Measurements from ENCODE around the gene NKIRAS1. TPM values are rescaled to one million over a fixed set of nuclear protein-coding genes. Genes with fewer than 3 reads are reported as not detected.
"Not testable (repeated sequence)": the region's sequence is repeated elsewhere in the genome, so short reads cannot be mapped to it uniquely, and the experiment has no call there.

Gene NKIRAS1
- total RNA-seq, 1 experiment from 2014 or later = 7.3 TPM

GRCh38 chr3:23873941-23874340, 42.8 kb downstream of the NKIRAS1 start:
- H3K4me3 Mint-ChIP-seq = no peak overlapping the region
- H3K4me1 Mint-ChIP-seq = peaks cover 28% of the 10 kb centered on the region
- peaks cover 18% of the 10 kb centered on the region for H3K9me3 Mint-ChIP-seq
- no peak overlapping the region for H3K27ac Mint-ChIP-seq
- TF ChIP-seq NR3C1 (CRISPR knock-in tag; conservative IDR thresholded peaks at IDR 0.05; ENCODE audit: low read depth) = no peak
- no peak for TF ChIP-seq NR2C2 (CRISPR knock-in tag; IDR thresholded peaks at IDR 0.05)
- no peak for TF ChIP-seq ZNF396 (CRISPR knock-in tag; IDR thresholded peaks at IDR 0.05; ENCODE audit: borderline replicate concordance)
- TF ChIP-seq RORB (CRISPR knock-in tag; IDR thresholded peaks at IDR 0.05) = no peak
- TF ChIP-seq NFATC4 (CRISPR knock-in tag; IDR thresholded peaks at IDR 0.05) = no peak
- TF ChIP-seq ATF3 (CRISPR knock-in tag; conservative IDR thresholded peaks at IDR 0.05) = no peak
- no peak for TF ChIP-seq ZNF512 (CRISPR knock-in tag; IDR thresholded peaks at IDR 0.05; ENCODE audit: borderline replicate concordance)
- no peak for TF ChIP-seq HMGA2 (CRISPR knock-in tag; IDR thresholded peaks at IDR 0.05)
- H3K36me3 Mint-ChIP-seq = peaks cover 28% of the 10 kb centered on the region
- CTCF ChIA-PET = interaction anchor here (1.0 to 3.5 kb wide), 3 partner anchors 11 to 40 kb away, joined by 4 to 12 read pairs (median 4); no protein-coding TSS in a partner anchor
- DNase-seq (ENCODE audit: low spot score) = no peak
- no peaks in the 10 kb centered on the region; the same call in 1 of the 2 replicates for H3K27me3 Mint-ChIP-seq (ENCODE audit: low read depth)
- no peak for ATAC-seq
- POLR2A ChIA-PET = no interaction called here

- ChIA-PET POLR2A (no interaction called here), CTCF (no interaction called here)
- Mint-ChIP-seq H3K27me3 (ENCODE audit: low read depth) (no peaks in the 10 kb centered on the region), H3K27ac (no peak overlapping the region), H3K36me3 (peaks cover 14% of the 10 kb centered on the region), H3K4me3 (no peak overlapping the region), H3K9me3 (peaks cover 2% of the 10 kb centered on the region), H3K4me1 (peaks cover 31% of the 10 kb centered on the region)
- ATAC-seq = no peak
- TF ChIP-seq SOX15 (CRISPR knock-in tag; IDR thresholded peaks at IDR 0.05) = no peak
- no peak for DNase-seq (ENCODE audit: low spot score)
Observed at GRCh38 chr3:23872330-23872729, 44.5 kb downstream of the NKIRAS1 start.

GRCh38 chr3:23871361-23871760, 45.4 kb downstream of the NKIRAS1 start:
- ATAC-seq, H3K4me3 Mint-ChIP-seq: not testable (repeated sequence)

GRCh38 chr3:23870663-23871043, 46.1 kb downstream of the NKIRAS1 start:
- H3K27me3 Mint-ChIP-seq (ENCODE audit: low read depth); H3K9me3 Mint-ChIP-seq; H3K27ac Mint-ChIP-seq; CTCF ChIA-PET; DNase-seq (ENCODE audit: low spot score); ATAC-seq; H3K36me3 Mint-ChIP-seq; POLR2A ChIA-PET; H3K4me3 Mint-ChIP-seq: not testable (repeated sequence)
- peaks cover 36% of the 10 kb centered on the region for H3K4me1 Mint-ChIP-seq

More at GRCh38 chr3:23871361-23871760, 45.4 kb downstream of the NKIRAS1 start:
- H3K9me3 Mint-ChIP-seq; CTCF ChIA-PET; POLR2A ChIA-PET; H3K27ac Mint-ChIP-seq; H3K27me3 Mint-ChIP-seq (ENCODE audit: low read depth); H3K36me3 Mint-ChIP-seq; DNase-seq (ENCODE audit: low spot score): not testable (repeated sequence)
- peaks cover 35% of the 10 kb centered on the region for H3K4me1 Mint-ChIP-seq

- Mint-ChIP-seq H3K36me3 (peaks cover 8% of the 10 kb centered on the region), H3K4me1 (peaks cover 36% of the 10 kb centered on the region), H3K27ac (no peak overlapping the region), H3K27me3 (ENCODE audit: low read depth) (no peaks in the 10 kb centered on the region), H3K9me3 (no peaks in the 10 kb centered on the region; the same call in 1 of the 2 replicates), H3K4me3 (no peak overlapping the region)
- TF ChIP-seq NR1H2 (CRISPR knock-in tag; IDR thresholded peaks at IDR 0.05) = no peak
- no peak for TF ChIP-seq JAZF1 (CRISPR knock-in tag; IDR thresholded peaks at IDR 0.05)
- TF ChIP-seq CREB1 (CRISPR knock-in tag; IDR thresholded peaks at IDR 0.05) = no peak
- TF ChIP-seq ATF3 (CRISPR knock-in tag; conservative IDR thresholded peaks at IDR 0.05) = no peak
- TF ChIP-seq ZNF423 (CRISPR knock-in tag; IDR thresholded peaks at IDR 0.05) = no peak
- no peak for TF ChIP-seq RELA (CRISPR knock-in tag; IDR thresholded peaks at IDR 0.05; ENCODE audit: borderline replicate concordance)
- no peak for TF ChIP-seq STAT6 (CRISPR knock-in tag; conservative IDR thresholded peaks at IDR 0.05; ENCODE audit: low read depth)
- TF ChIP-seq ZMAT4 (CRISPR knock-in tag; IDR thresholded peaks at IDR 0.05) = no peak
- no peak for TF ChIP-seq ZNF121 (CRISPR knock-in tag; IDR thresholded peaks at IDR 0.05)
- POLR2A ChIA-PET = interaction anchor here (0.6 kb wide), 1 partner anchor 12 kb away, joined by 5 read pairs; no protein-coding TSS in a partner anchor
- no peak for DNase-seq (ENCODE audit: low spot score)
- ATAC-seq = no peak
- CTCF ChIA-PET = no interaction called here
Observed at GRCh38 chr3:23869977-23870662, 46.7 kb downstream of the NKIRAS1 start.

Measured in WTC11 (cell line).